HG02571 (cell line): ENCODE data around the gene C17orf100.

Experiments
- ATAC-seq: cut with Tn5 transposase; IDR thresholded peaks from one replicate; pipeline ENCODE4 v1.9.1; 2021; ENCODE audit warnings: mild to moderate bottlenecking, moderate library complexity; ENCODE audit not compliant: unreplicated experiment

C17orf100 gene

DNA sequence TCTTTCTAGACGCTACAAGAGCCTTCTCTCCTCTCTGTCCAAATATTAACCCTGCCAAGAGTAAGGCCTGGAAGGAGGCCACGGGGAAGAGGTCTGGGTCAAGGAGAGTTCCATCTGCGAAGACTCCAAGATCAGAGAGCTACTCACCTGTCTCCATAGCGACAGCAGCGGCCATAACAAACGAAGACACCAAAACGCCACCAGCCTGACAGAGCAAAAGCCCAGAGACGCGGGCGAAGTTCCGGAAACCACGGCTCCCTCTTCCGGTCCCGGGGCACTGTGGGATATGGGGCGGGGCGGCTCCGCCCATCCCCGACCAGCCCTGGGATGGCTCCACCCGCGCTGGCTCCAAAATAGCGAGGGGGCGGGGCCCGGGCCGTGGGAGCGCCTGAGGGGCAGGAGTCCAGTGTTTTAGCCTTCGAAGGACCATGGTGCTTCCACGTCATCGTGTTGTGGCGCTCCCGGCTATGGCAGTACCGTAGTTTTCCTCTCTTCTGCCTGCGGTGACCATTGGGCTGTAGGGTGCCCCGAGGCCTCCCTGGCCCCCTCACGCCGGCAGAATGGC is at the start of gene C17orf100, which contains the start of gene MED31:
Gene C17orf100 (plus strand): TSS at position 409 of the 565 bp plus-strand sequence. CDS start 152 bp downstream, at position 561.
Gene MED31 (minus strand): TSS at position 252 of the 565 bp plus-strand sequence. CDS start 77 bp downstream, at position 175.
- peak; percentile 89 for ATAC-seq

- ATAC-seq, result no peak
These were observed 49.4 kb upstream of the C17orf100 start for GRCh38 chr17:6602141-6602540.

DNA sequence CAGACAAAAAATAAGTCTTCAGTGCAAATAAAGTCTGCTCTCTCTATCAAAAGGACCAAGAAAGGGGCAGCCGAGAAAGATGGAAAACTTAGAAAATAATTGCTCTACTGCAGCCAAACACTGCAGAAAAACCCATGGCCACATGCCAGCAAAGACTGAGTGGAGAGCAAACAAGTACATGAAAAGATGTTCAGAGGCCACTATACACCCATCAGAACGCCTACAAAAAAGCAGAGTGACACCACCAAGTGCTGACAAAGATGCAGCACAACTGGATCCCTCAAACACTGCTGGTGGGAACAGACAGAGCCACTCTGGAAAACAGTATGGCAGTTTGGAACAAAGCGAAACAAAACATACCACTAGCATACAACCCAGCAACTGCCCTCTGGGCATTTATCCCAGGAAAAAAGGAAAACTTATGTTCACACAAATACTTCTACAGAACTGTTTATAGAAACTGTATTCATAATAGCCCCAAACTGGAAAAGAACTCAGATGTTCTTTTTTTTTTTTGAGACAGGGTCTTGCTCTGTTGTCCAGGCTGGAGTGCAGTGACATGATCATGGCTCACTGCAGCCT is 47.7 kb upstream of the C17orf100 start:
- no peak for ATAC-seq

- no peak for ATAC-seq
These were observed 46.4 kb upstream of the C17orf100 start for GRCh38 chr17:6605142-6605541.

- no peak for ATAC-seq
These were observed 43.2 kb upstream of the C17orf100 start for GRCh38 chr17:6608321-6608720.

DNA sequence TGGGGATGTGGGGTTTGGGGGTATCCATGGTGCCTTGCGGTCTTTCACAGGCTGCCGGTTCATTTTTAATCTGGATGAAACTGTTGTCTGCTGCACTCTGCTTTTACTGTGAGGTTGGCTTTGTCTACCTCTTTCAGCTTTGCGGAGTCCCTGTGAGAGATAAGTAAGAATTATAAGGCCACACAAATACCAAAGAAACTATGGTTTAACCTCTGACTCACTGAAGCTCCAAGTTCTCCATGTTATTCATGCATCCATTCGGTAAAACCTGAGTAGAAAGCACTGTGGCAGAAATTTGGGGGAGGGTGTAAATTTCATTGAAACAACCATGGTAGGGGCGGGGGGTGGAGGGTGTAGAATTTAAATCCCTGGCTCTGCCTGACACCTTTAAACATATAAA is 41.6 kb upstream of the C17orf100 start:
- no peak for ATAC-seq

DNA sequence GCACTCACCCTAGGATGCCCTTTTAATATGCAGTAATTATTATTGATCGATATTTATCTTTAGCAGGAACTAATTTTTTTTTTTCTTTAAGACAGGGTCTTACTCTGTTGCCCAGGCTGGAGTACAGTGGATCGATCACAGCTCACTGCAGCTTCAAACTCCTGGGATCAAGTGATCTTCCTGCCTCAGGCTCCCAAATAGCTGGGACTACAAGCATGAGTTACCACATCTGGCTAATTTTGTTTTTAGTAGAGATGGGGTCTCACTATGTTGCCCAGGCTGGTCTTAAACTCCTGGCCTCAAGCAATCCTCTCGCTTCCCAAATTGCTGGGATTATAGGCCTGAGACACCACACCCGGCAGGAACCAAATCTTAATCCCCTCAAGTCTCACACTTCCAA is 40.3 kb upstream of the C17orf100 start:
- no peak for ATAC-seq

DNA sequence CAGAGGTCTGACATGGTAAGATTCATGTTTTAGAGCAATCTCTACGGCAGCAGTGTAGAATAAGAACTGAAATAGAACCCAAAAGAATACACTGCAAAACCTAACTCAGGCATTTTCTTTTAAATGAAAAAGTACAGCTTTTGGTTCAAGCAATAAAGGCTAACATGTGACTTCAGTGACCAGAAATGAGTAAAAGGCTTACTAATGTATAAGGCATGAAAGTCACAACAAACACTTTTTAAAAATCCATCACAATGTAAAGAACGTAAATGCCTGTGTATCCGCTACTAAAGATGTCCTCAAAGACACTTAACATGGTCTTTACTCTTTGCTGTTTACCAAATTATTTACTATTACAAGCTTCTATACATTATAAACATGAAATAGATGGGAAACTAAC is 27.6 kb upstream of the C17orf100 start:
- no peak for ATAC-seq

DNA sequence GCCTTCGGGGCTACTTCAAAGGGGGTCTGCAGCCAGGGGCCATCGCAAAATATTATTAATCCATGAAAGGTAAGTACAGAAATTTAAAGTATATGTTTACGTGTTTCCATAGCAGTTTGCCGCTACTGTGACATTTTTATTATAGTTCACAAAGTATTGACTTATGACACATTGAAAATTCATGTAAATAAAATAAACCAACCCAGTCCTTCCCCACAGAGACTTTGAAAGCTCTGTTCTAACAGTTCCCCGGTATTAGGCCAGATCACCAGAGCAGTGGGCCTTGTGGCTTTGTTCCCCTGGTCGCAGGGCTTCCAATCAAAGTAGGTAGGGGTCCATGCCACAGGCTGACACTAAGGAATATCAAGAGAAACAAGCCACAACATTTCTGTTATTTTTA is 24.9 kb upstream of the C17orf100 start:
- no peak for ATAC-seq

DNA sequence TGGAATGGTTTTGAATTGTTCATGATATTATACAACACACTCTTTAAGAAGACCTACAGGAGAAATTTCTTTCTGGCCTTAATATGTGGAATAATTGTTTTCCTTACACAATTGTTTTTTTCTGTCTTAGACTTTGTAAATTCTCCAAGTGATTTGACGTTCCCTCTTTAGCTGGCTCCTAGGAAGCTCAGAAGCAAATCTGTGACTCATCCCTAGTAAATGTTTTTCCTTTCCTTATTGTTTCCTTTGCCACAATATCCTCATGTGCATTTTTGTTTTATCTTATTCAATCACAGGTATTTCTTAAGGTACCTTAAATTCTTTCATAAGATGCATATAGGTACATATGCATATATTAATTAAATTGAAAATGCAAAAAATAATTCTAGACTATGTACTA is 24.5 kb upstream of the C17orf100 start:
- no peak for ATAC-seq

DNA sequence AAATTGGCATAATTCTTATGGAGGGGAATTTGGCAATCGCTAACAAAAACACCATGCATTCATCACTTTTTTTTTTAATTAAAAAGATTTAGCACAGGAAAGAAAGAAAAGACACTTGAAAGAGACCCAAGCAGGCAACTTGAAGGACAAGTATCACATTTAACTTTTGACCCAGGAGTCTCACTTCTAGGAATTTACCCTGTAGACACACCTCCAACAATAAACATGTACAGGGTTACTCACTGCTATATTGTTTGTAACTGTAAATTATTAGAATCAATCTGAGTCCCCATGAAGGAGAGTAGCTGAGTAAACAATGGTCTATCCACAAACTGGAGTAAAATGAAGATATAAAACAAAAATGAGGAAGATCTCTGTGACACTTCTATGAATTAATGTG is 21.2 kb upstream of the C17orf100 start:
- no peak for ATAC-seq

- ATAC-seq, result no peak
These were observed 19.0 kb upstream of the C17orf100 start for GRCh38 chr17:6632530-6632929.

- no peak for ATAC-seq
These were observed 18.3 kb upstream of the C17orf100 start for GRCh38 chr17:6633263-6633662.

DNA sequence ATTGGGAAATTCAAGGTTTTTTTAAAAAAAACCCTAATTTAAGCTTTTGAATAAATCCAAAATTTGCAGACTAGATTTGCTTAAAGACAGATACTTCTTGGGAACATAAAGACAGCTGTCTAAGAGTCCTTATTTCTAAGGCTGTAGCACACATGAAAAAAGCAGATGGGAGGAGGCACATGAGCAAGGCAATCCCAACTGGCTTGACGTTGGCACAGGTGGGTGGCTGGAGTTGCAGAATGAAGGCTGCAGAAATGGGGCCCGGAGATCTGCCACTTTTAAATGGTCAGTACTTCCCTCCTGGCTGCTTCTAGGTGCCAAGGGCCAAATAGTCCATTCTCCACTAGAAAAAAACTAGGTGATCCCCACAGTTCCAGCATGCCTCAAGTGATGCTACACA is 15.5 kb upstream of the C17orf100 start:
- no peak for ATAC-seq

DNA sequence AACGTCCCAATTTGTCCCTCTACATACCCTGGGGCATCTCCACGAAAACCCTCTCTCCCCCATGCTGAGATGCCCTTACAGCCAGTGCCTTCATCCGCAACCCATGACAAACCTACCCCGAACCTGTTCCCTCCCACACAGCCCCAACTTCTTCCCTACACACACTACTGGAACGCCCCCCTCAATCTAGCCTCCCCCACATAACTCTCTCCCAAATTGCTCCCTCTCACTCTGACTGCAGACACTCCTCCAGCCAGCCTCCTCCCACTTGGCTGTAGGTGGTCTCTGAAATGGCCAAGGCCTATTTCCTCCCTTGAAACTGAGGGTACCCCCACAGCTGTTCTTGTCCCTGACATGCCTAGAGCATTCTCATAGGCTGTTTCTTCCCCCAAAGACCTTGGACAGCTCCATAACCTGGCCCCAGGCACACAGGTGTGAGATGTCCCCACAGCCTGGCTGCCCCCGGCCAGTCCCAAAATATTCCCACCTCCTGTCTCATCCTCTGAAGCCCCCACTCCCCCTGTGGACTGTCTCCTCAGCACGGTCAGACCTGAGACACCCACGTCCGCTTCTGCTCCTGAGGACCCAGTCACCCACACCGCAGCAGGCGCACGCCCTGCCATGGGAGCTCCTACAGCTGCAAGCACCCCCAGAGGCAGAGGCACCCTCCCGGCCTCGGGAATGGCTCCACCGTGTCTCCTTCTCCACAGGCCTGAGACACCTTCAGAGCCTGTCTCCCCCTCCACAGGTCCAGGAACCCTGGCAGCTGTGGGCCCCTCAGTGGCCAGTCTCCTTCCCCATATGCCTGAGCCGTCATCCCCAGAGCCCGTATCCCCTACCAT is 14.7 kb upstream of the C17orf100 start:
- ATAC-seq, result no peak

DNA sequence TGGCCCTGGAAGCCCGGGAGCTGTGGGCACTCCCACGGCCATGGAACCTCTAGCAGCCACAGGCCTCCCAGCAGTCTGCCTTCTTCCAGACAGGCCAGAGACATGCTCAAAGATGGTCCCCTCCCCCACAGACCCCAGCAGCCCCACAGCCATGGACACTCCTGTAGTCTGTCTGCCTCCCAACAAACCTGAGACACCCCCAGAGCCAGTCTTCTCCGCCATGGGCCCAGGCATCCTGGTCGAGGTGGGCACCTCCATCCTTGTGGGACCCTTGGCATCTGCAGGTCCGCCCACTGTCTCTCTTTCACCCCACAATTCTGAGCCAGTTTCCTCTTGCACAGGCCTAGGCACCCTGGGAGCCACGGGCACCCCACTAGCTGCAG is 14.1 kb upstream of the C17orf100 start:
- no peak for ATAC-seq

- ATAC-seq, result no peak
These were observed 13.3 kb upstream of the C17orf100 start for GRCh38 chr17:6638046-6638908.

DNA sequence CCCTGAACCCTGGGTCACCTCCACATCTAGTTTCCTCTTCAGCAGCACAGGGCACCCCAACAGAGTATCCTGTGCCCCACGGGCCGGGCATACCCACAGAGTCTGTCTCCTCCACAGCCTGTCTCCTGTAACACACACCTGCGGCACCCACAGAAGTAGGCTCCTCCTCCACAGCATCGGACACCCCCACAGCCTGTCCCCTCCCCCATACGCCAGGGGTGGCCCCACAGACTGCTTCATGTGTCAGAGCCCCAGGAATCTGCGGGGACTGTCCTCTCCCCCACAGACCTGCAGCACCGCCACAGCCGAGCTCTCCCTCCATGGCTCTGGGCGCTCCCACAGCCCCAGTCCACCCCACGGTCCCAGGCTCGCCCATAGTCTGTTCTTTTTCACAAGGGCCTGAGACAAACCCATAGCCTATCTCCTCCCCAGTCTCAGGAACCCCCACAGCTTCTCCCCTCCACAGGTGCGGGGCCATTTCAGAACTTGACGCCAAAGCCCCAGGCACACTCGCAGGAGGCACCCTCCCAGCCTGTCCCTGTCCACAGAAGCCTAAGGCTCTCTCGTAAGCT is 12.5 kb upstream of the C17orf100 start:
- no peak for ATAC-seq

GRCh38 chr17:6639586-6640535 is 11.7 kb upstream of the C17orf100 start:
- ATAC-seq, result no peak
